ENCODE results near the gene MKLN1. TPM values are rescaled to one million over a fixed set of nuclear protein-coding genes. Genes with fewer than 3 reads are reported as not detected.
"Not testable (repeated sequence)": the region's sequence is repeated elsewhere in the genome, so short reads cannot be mapped to it uniquely, and the experiment has no call there.

MKLN1 gene
- total and polyA plus RNA-seq, 2 donors from 2014 or later, result 24.4 to 77.0 TPM

DNA sequence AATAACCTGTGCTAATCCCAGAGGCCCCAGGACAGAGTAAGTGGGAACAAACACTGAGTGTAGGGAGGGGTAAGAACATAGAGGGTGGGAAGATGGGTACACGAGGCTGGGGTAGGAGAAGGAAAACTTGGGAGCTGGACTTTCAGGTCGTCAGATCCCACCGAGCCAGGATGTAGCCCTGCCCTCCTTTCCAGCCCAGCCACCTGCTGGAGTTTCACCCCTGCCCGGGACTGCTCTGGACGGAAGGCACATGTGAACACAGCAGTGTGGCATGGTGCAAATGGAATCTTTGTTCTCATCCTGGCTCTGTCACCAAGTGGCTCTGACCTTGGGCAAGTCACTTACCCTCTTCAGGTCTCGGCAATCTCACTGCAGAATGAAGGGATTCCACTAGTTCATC is 176.0 kb downstream of the MKLN1 start:
- TF ChIP-seq, protein P1, sequence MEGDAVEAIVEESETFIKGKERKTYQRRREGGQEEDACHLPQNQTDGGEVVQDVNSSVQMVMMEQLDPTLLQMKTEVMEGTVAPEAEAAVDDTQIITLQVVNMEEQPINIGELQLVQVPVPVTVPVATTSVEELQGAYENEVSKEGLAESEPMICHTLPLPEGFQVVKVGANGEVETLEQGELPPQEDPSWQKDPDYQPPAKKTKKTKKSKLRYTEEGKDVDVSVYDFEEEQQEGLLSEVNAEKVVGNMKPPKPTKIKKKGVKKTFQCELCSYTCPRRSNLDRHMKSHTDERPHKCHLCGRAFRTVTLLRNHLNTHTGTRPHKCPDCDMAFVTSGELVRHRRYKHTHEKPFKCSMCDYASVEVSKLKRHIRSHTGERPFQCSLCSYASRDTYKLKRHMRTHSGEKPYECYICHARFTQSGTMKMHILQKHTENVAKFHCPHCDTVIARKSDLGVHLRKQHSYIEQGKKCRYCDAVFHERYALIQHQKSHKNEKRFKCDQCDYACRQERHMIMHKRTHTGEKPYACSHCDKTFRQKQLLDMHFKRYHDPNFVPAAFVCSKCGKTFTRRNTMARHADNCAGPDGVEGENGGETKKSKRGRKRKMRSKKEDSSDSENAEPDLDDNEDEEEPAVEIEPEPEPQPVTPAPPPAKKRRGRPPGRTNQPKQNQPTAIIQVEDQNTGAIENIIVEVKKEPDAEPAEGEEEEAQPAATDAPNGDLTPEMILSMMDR (IDR thresholded peaks at IDR 0.05; ENCODE audit: borderline replicate concordance, extremely low read depth, insufficient read depth), result no peak
- FAIRE-seq, result no peak

DNA sequence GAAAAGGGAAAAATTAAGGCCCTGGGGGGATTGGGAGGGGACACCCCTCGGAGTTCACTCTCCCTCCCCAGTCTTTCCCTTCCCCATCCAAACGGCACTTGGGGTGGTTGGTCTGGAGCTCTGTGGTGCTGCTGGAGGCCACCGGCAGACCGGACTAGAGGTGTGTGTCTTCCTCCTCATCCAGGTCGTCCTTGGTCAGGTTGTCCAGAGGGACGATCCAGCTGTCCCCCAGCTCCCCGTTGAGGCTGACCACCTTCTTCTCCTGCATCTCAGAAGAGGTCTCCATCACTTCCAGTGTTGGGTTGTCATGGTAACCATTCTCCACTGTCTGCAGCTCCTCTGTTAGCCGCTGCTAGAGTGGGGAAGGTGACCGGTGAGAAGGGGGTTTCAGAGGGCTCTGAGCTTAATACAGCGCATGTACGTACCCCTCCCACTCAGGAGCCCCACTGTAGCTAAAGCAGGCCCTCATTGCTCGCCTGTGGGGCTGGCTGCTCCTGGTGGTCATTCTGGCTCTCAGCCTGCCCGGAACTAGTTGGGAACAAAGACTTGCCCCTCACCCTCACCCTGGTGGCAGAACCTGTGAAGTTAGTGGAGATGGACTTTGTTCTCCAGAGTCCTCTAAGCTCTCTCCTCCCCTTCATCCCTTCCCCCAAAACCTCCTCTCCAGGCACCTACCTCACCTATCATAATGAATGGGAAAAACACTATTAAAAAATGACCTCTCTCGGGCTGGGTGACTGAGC is 176.7 kb downstream of the MKLN1 start:
- Histone ChIP-seq H3K4me1 (ENCODE audit: control insufficient read depth in 2 of 3, insufficient read depth in 2 of 3, low read depth in 1 of 3, low read length in 3 of 3) (peaks cover 0 to 28% (median 23%) of the 10 kb centered on the region in 3 donors), H3K4me3 (ENCODE audit: low read length in 3 of 3) (no peak overlapping the region), H3K27me3 (ENCODE audit: control insufficient read depth, insufficient read depth, low read length) (no peaks in the 10 kb centered on the region), H3K27ac (ENCODE audit: low read depth in 2 of 2, low read length in 2 of 2) (peak overlapping the region in 1 of 2 donors; percentile 10), H3K36me3 (ENCODE audit: control insufficient read depth in 2 of 3, insufficient read depth in 3 of 3, low read length in 3 of 3) (peaks cover 0 to 4% (median 2%) of the 10 kb centered on the region in 3 donors), H3K9me3 (ENCODE audit: control insufficient read depth in 2 of 3, insufficient read depth in 1 of 3, low read length in 3 of 3) (no peaks in the 10 kb centered on the region), H3K9ac (ENCODE audit: low read length in 3 of 3) (no peak overlapping the region)
- intact Hi-C loops (cut with DNase I), result loop anchor here (10.0 kb wide), 1 partner anchor 150 kb away; no protein-coding TSS in a partner anchor
- no peak for FAIRE-seq
- DNase-seq, result no peak
- TF ChIP-seq, protein P1 (IDR thresholded peaks at IDR 0.05; ENCODE audit: borderline replicate concordance, extremely low read depth, insufficient read depth), result no peak

More for the DNA sequence above, 176.0 kb downstream of the MKLN1 start:
- H3K36me3 ChIP-seq (ENCODE audit: control insufficient read depth in 2 of 3, insufficient read depth in 3 of 3, low read length in 3 of 3), result peaks cover 2 to 4% (median 3%) of the 10 kb centered on the region in 3 donors
- peak overlapping the region in 1 of 3 donors; percentile 29 for H3K9ac ChIP-seq (ENCODE audit: low read length in 3 of 3)
- H3K4me3 ChIP-seq (ENCODE audit: low read length in 3 of 3), result no peak overlapping the region
- DNase-seq, result no peak
- intact Hi-C loops (cut with DNase I), result loop anchor here (10.0 kb wide), 1 partner anchor 151 kb away; no protein-coding TSS in a partner anchor
- H3K9me3 ChIP-seq (ENCODE audit: control insufficient read depth in 2 of 3, insufficient read depth in 1 of 3, low read length in 3 of 3), result no peaks in the 10 kb centered on the region
- peak overlapping the region; percentile 33 to 57 for H3K27ac ChIP-seq (ENCODE audit: low read depth in 2 of 2, low read length in 2 of 2)
- H3K4me1 ChIP-seq (ENCODE audit: control insufficient read depth in 2 of 3, insufficient read depth in 2 of 3, low read depth in 1 of 3, low read length in 3 of 3), result peaks cover 0 to 28% (median 18%) of the 10 kb centered on the region in 3 donors
- H3K27me3 ChIP-seq (ENCODE audit: control insufficient read depth, insufficient read depth, low read length), result no peaks in the 10 kb centered on the region

DNA sequence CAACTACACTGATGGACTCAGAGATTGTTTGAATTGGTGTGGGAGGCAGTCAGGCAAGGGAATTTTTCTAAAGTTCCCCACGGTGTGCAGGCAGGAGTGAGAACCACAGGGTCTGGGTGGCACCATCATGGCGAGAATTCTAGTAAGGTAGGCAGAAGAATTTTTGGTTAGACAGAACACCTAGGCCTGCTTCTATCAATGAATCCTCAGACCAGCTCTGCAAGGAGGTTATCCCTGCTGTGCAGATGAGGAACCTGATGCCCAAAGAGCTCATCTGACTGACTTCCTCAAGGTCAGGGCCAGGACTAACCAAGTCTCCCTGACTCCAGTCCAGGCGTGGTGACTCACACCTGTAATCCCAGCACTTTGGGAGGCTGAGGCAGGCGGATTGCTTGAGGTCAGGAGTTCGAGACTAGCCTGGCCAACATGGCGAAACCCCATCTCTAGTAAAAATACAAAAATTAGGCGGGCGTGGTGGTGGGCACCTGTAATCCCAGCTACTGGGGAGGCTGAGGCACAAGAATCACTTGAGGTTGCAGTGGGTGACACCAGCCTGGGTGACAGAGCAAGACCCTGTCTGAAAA is 177.5 kb downstream of the MKLN1 start:
- FAIRE-seq; H3K36me3 ChIP-seq (ENCODE audit: control insufficient read depth in 2 of 3, insufficient read depth in 3 of 3, low read length in 3 of 3); DNase-seq; H3K9ac ChIP-seq (ENCODE audit: low read length in 3 of 3); H3K27ac ChIP-seq (ENCODE audit: low read depth in 2 of 2, low read length in 2 of 2); H3K27me3 ChIP-seq (ENCODE audit: control insufficient read depth, insufficient read depth, low read length); H3K4me3 ChIP-seq (ENCODE audit: low read length in 3 of 3); H3K9me3 ChIP-seq (ENCODE audit: control insufficient read depth in 2 of 3, insufficient read depth in 1 of 3, low read length in 3 of 3): not testable (repeated sequence)
- H3K4me1 ChIP-seq (ENCODE audit: control insufficient read depth in 2 of 3, insufficient read depth in 2 of 3, low read depth in 1 of 3, low read length in 3 of 3), result peaks cover 0 to 28% (median 23%) of the 10 kb centered on the region in 3 donors
- intact Hi-C loops (cut with DNase I), result loop anchor here (10.0 kb wide), 1 partner anchor 150 kb away; no protein-coding TSS in a partner anchor
